Testis (tissue), 3 donors: Measurements from ENCODE around the gene TUBB2B. TPM values are rescaled to one million over a fixed set of nuclear protein-coding genes. Genes with fewer than 3 reads are reported as not detected.

ENCODE experiments used
- DNase-seq: peaks from one replicate; pipeline ENCODE4 v3.0.0-alpha.2; 2019
- H3K27ac ChIP-seq, 2 donors: fragments of 200-600 bp; sonication (generic); one replicate each; pipeline ENCODE4 v1.5.1; 2019
- H3K27me3 ChIP-seq: fragments of 200-600 bp; sonication (generic); one replicate; pipeline ENCODE4 v1.5.1; 2019
- H3K36me3 ChIP-seq: fragments of 200-600 bp; sonication (generic); one replicate; pipeline ENCODE4 v1.5.1; 2017; ENCODE audit warnings: low read depth; ENCODE audit errors: missing control alignments
- H3K4me1 ChIP-seq: fragments of 200-600 bp; sonication (generic); one replicate; pipeline ENCODE4 v1.5.1; 2019
- H3K4me3 ChIP-seq, 2 donors: fragments of 200-600 bp; sonication (generic); one replicate each; pipeline ENCODE4 v1.5.1; 2017 to 2019
- H3K9me3 ChIP-seq: fragments of 200-600 bp; sonication (generic); one replicate; pipeline ENCODE4 v1.5.1; 2017
- CTCF ChIP-seq, 3 experiments: fragments of 450-650 bp in 2 of 3; fragments of 200-600 bp in 1 of 3; sonication (generic) in 1 of 3; IDR thresholded peaks; one replicate each; pipeline ENCODE4 v1.5.1; 2016 to 2019; ENCODE audit warnings: antibody characterized with exemption in 3 of 3, mild to moderate bottlenecking in 2 of 3, moderate library complexity in 1 of 3
- POLR2A ChIP-seq: fragments of 450-650 bp; IDR thresholded peaks from one replicate; pipeline ENCODE4 v1.6.1; 2017; ENCODE audit warnings: antibody characterized with exemption, mild to moderate bottlenecking, moderate library complexity
- WGBS, 2 donors: methylation state at CpG; one replicate each; pipeline ENCODE4 v1.1.5; 2018; 5-methylcytosine and 5-hydroxymethylcytosine counted together
- intact Hi-C: fragments of 100-400 bp; cut with DNase I; formaldehyde crosslinking; loops from one replicate; pipeline ENCODE4 v1.15.1; 2023; ENCODE audit warnings: low total_unique reads
- polyA plus RNA-seq: library from polyadenylated mRNA; stranded (reverse); fragments of 350-450 nt; fragmentation: Illumina TruSeq; extraction: RNeasy Lipid Tissue Mini Kit (QIAGEN cat#74804); gene quantifications from one replicate; pipeline ENCODE4 v1.2.3, GENCODE V29; 2014; ENCODE audit warnings: low read depth, low replicate concordance; ENCODE audit not compliant: insufficient read depth
- total RNA-seq, 2 donors: library from RNA; depleted of rRNA; stranded (reverse); fragments of >200 nt; gene quantifications; one replicate each; pipeline ENCODE4 v1.2.3, GENCODE V29; 2016

Gene TUBB2B
- total and polyA plus RNA-seq, 3 donors from 2014 or later: 1.6 to 3.6 (median 2.2) TPM

DNA sequence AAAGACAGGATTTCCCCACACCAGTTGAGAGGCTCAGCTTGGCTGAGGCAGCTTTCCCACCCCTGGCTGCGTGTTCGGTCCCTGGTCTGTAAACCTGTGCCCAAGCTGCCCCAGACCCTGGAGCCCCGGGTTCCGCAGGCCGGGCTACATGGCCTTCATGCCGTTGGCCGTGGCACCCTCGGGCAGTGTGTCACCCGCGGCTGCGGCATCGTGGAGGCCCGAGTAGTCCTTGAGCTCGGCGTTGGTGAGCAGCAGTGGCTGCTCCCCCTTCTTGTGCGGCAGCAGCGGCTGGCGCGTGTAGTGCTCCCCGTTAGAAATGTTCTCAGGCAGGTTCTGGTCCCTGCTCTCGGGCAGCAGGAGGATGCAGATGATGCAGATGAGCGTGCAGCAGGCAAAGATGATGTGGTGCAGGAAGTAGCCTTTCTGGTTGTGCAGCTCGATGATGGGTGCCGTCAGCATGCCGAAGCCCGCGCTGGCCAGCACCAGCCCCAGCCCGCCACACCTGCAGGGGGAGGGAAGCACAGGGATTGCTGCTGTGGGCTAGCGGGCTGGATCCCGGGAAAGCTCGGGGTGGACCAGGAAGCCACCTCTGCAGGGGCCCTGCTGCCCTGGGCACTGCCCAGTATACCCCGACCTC is 45.6 kb upstream of the TUBB2B start:
- Histone ChIP-seq H3K4me1 (no peaks in the 10 kb centered on the region), H3K9me3 (no peaks in the 10 kb centered on the region), H3K36me3 (no peaks in the 10 kb centered on the region), H3K4me3 (no peak overlapping the region), H3K27me3 (no peaks in the 10 kb centered on the region), H3K27ac (no peak overlapping the region)
- 91 to 95% methylated on average over 14 to 31 of the region's 32 CpGs for WGBS, 2 donors
- TF ChIP-seq POLR2A (no peak), CTCF (IDR thresholded peaks at IDR 0.05) (no peak)
- intact Hi-C loops: no loop called here
- DNase-seq: no peak

- Histone ChIP-seq H3K4me1 (no peaks in the 10 kb centered on the region), H3K27me3 (no peaks in the 10 kb centered on the region), H3K36me3 (no peaks in the 10 kb centered on the region), H3K27ac (no peak overlapping the region), H3K9me3 (no peaks in the 10 kb centered on the region), H3K4me3 (no peak overlapping the region)
- TF ChIP-seq POLR2A (no peak), CTCF (IDR thresholded peaks at IDR 0.05) (no peak)
- 89 to 91% methylated on average over 13 of the region's 13 CpGs for WGBS, 2 donors
- intact Hi-C loops: no loop called here
- no peak for DNase-seq
These were observed 44.3 kb upstream of the TUBB2B start for GRCh38 chr6:3271756-3272155.

GRCh38 chr6:3270258-3270657 is 42.8 kb upstream of the TUBB2B start:
- no peak overlapping the region for H3K27ac ChIP-seq
- TF ChIP-seq CTCF (IDR thresholded peaks at IDR 0.05): no peak
- no peak for TF ChIP-seq POLR2A
- no peaks in the 10 kb centered on the region for H3K27me3 ChIP-seq
- intact Hi-C loops: no loop called here
- H3K4me3 ChIP-seq: no peak overlapping the region
- DNase-seq: no peak
- no peaks in the 10 kb centered on the region for H3K9me3 ChIP-seq
- H3K36me3 ChIP-seq: no peaks in the 10 kb centered on the region
- 84 to 89% methylated on average over 8 to 15 of the region's 15 CpGs for WGBS, 2 donors
- H3K4me1 ChIP-seq: no peaks in the 10 kb centered on the region

- TF ChIP-seq CTCF (IDR thresholded peaks at IDR 0.05): no peak
- no peak for TF ChIP-seq POLR2A
- no peak for DNase-seq
- intact Hi-C loops: no loop called here
- H3K4me3 ChIP-seq: no peak overlapping the region
- no peaks in the 10 kb centered on the region for H3K9me3 ChIP-seq
- WGBS, 2 donors: 80 to 82% methylated on average over 27 of the region's 27 CpGs
- no peak overlapping the region for H3K27ac ChIP-seq
- no peaks in the 10 kb centered on the region for H3K36me3 ChIP-seq
- H3K27me3 ChIP-seq: no peaks in the 10 kb centered on the region
- H3K4me1 ChIP-seq: no peaks in the 10 kb centered on the region
These were observed 42.0 kb upstream of the TUBB2B start for GRCh38 chr6:3269281-3269975.

- no peaks in the 10 kb centered on the region for H3K36me3 ChIP-seq
- TF ChIP-seq CTCF (IDR thresholded peaks at IDR 0.05): no peak
- TF ChIP-seq POLR2A: no peak
- H3K4me1 ChIP-seq: no peaks in the 10 kb centered on the region
- no peak overlapping the region for H3K27ac ChIP-seq
- no peaks in the 10 kb centered on the region for H3K27me3 ChIP-seq
- no peak for DNase-seq
- no peaks in the 10 kb centered on the region for H3K9me3 ChIP-seq
- WGBS, 2 donors: 84 to 87% methylated on average over 11 of the region's 11 CpGs
- intact Hi-C loops: no loop called here
- no peak overlapping the region for H3K4me3 ChIP-seq
These were observed 41.2 kb upstream of the TUBB2B start for GRCh38 chr6:3268680-3269079.
